ENCODE results near the gene MINDY4B. TPM values are rescaled to one million over a fixed set of nuclear protein-coding genes. Genes with fewer than 3 reads are reported as not detected.
"Not testable (repeated sequence)": the region's sequence is repeated elsewhere in the genome, so short reads cannot be mapped to it uniquely, and the experiment has no call there.

The MINDY4B gene
- total and polyA plus RNA-seq, 2 donors = not detected

DNA sequence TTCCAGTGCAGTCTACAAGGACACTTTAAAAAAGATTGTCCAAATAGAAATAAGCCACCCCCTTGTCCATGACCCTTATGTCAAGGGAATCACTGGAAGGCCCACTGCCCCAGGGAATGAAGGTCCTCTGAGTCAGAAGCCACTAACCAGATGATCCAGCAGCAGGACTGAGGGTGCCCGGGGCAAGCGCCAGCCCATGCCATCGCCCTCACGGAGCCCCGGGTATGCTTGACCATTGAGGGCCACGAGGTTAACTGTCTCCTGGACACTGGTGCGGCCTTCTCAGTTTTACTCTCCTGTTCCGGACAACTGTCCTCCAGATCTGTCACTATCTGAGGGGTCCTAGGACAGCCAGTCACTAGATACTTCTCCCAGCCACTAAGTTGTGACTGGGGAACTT lies 47.3 kb downstream of the MINDY4B start:
- WGBS = 92% methylated on average over 8 of the region's 8 CpGs
- not testable (repeated sequence) for DNase-seq (ENCODE audit: extremely low spot score); H3K4me3 ChIP-seq (ENCODE audit: low read depth, low read length); H3K27ac ChIP-seq (ENCODE audit: low read depth); H3K4me1 ChIP-seq (ENCODE audit: insufficient read depth); H3K36me3 ChIP-seq (ENCODE audit: insufficient read depth)

DNA sequence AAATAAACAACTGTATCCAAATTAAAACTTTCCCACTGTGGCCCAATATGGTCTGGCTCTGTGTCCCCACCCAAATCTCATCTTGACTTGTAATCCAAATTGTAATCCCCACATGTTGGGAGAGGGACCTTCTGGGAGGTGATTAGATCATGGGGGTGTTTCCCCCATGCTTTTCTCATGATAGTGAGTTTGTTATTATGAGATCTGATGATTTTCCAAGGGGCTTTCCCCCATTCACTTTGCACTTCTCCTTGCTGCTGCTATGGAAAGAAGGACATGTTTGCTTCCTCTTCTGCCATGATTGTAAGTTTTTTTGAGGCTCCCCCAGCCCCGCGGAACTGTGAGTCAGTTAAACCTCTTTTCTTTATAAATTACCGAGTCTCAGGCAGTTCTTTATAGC lies 55.0 kb downstream of the MINDY4B start:
- H3K36me3 ChIP-seq (ENCODE audit: insufficient read depth) = no peaks in the 10 kb centered on the region
- no peak for DNase-seq (ENCODE audit: extremely low spot score)
- no peak overlapping the region for H3K4me3 ChIP-seq (ENCODE audit: low read depth, low read length)
- 96% methylated on average over 3 of the region's 3 CpGs for WGBS
- H3K27ac ChIP-seq (ENCODE audit: low read depth) = no peak overlapping the region
- no peaks in the 10 kb centered on the region for H3K4me1 ChIP-seq (ENCODE audit: insufficient read depth)

- WGBS = 65% methylated on average over 1 of the region's 1 CpG
- no peak overlapping the region for H3K27ac ChIP-seq (ENCODE audit: low read depth)
- no peak for DNase-seq (ENCODE audit: extremely low spot score)
- no peaks in the 10 kb centered on the region for H3K4me1 ChIP-seq (ENCODE audit: insufficient read depth)
- H3K4me3 ChIP-seq (ENCODE audit: low read depth, low read length) = no peak overlapping the region
- H3K36me3 ChIP-seq (ENCODE audit: insufficient read depth) = no peaks in the 10 kb centered on the region
Measured at GRCh38 chr3:150848864-150849263, 56.4 kb downstream of the MINDY4B start.

DNA sequence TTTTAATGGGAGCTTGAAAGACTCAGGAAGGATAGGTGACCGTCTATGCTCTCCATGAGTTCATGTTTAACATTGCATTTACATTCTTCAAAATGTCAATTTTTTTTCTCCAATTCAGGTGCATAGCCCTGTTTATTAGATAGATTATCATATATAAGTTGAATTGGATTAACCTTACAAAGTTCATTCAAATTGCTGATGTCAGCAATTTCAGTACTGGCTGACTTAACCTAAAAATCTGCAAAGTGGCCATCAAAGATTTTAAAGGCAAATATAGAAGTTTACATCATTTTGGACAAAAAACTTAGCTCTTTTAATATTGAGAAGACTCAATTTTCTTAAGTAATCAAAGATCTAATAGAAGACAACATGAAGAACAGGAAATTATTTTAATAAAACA lies 57.8 kb downstream of the MINDY4B start:
- H3K27ac ChIP-seq (ENCODE audit: low read depth) = no peak overlapping the region
- H3K36me3 ChIP-seq (ENCODE audit: insufficient read depth) = no peaks in the 10 kb centered on the region
- DNase-seq (ENCODE audit: extremely low spot score) = no peak
- 91% methylated on average over 1 of the region's 1 CpG for WGBS
- H3K4me1 ChIP-seq (ENCODE audit: insufficient read depth) = no peaks in the 10 kb centered on the region
- no peak overlapping the region for H3K4me3 ChIP-seq (ENCODE audit: low read depth, low read length)

DNA sequence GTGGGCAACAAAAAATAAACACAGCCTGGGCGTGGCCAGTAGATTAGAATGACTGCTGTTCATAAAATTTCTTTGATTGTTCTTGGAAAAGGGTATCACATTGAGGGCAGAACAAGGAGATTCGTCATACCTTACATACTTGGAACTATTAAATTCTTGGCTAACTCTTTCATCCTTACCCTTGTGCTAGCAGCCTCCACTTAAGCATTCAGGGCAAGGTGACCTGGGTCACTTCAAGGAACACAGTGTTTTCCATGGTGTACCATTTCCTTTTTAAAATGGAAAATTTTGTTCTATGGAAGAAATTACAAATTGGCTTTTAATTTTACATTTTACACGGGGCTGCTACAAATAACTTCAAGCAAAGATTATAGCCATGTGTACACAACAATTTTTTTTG lies 60.8 kb downstream of the MINDY4B start:
- no peak for DNase-seq (ENCODE audit: extremely low spot score)
- WGBS = 43% methylated on average over 3 of the region's 3 CpGs
- no peak overlapping the region for H3K27ac ChIP-seq (ENCODE audit: low read depth)
- H3K4me1 ChIP-seq (ENCODE audit: insufficient read depth) = no peaks in the 10 kb centered on the region
- H3K4me3 ChIP-seq (ENCODE audit: low read depth, low read length) = no peak overlapping the region
- no peaks in the 10 kb centered on the region for H3K36me3 ChIP-seq (ENCODE audit: insufficient read depth)

- no peak overlapping the region for H3K27ac ChIP-seq (ENCODE audit: low read depth)
- no peaks in the 10 kb centered on the region for H3K4me1 ChIP-seq (ENCODE audit: insufficient read depth)
- no peak for DNase-seq (ENCODE audit: extremely low spot score)
- no peak overlapping the region for H3K4me3 ChIP-seq (ENCODE audit: low read depth, low read length)
- whole genome bisulfite sequencing = 79% methylated on average over 2 of the region's 2 CpGs
- no peaks in the 10 kb centered on the region for H3K36me3 ChIP-seq (ENCODE audit: insufficient read depth)
Measured at GRCh38 chr3:150843241-150843640, 62.0 kb downstream of the MINDY4B start.

- Histone ChIP-seq H3K4me1 (ENCODE audit: insufficient read depth) (no peaks in the 10 kb centered on the region), H3K27ac (ENCODE audit: low read depth) (no peak overlapping the region), H3K4me3 (ENCODE audit: low read depth, low read length) (no peak overlapping the region), H3K36me3 (ENCODE audit: insufficient read depth) (no peaks in the 10 kb centered on the region)
- 80% methylated on average over 4 of the region's 4 CpGs for WGBS
- DNase-seq (ENCODE audit: extremely low spot score) = no peak
Measured at GRCh38 chr3:150840802-150841515, 64.3 kb downstream of the MINDY4B start.

DNA sequence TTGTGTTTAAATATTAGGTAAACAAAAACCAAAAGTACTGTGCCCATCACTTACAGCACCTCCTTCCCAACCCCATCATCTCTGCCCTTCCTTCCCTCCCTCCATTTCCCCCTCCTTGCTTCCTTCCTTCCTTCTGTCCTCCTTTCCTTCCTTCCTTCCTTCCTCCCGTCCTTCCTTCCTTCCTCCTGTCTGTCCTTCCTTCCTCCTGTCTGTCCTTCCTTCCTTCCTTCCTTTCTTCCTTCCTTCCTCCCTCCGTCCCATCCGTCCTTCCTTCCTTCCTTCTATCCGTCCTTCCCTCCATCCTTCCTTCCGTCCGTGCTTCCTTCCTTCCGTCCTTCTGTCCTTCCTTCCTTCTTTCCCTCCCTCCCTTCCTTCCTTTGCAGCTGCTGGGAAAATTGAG lies 74.5 kb downstream of the MINDY4B start:
- no peak for DNase-seq (ENCODE audit: extremely low spot score)
- Histone ChIP-seq H3K36me3 (ENCODE audit: insufficient read depth) (no peaks in the 10 kb centered on the region), H3K4me1 (ENCODE audit: insufficient read depth) (no peaks in the 10 kb centered on the region), H3K27ac (ENCODE audit: low read depth) (no peak overlapping the region), H3K4me3 (ENCODE audit: low read depth, low read length) (no peak overlapping the region)
- 83% methylated on average over 7 of the region's 7 CpGs for WGBS

- H3K27ac ChIP-seq (ENCODE audit: low read depth) = no peak overlapping the region
- 81% methylated on average over 6 of the region's 6 CpGs for WGBS
- H3K4me1 ChIP-seq (ENCODE audit: insufficient read depth) = no peaks in the 10 kb centered on the region
- no peak for DNase-seq (ENCODE audit: extremely low spot score)
- H3K36me3 ChIP-seq (ENCODE audit: insufficient read depth) = no peaks in the 10 kb centered on the region
- no peak overlapping the region for H3K4me3 ChIP-seq (ENCODE audit: low read depth, low read length)
Measured at GRCh38 chr3:150830094-150830681, 75.1 kb downstream of the MINDY4B start.

DNA sequence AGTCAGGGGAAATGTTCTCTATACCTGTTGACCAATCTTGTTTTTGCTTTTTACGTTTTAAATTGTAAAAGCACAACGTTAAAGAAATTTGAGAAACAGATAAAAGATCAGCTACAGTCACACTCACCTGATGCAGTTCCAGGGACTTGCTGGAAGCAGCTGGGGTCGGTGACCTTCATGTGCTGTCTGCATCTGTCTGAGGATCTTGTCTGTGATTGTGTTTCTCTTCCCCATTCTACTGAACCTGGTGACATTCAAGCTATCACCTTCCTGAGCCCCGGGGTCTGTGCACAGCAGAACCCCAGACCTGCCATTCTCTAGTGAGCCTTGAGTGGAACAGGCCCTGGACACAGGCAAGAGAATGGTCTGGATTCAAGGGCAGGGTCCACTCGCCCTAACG lies 75.8 kb downstream of the MINDY4B start:
- H3K27ac ChIP-seq (ENCODE audit: low read depth) = no peak overlapping the region
- no peak for DNase-seq (ENCODE audit: extremely low spot score)
- 86% methylated on average over 6 of the region's 6 CpGs for WGBS
- H3K4me1 ChIP-seq (ENCODE audit: insufficient read depth) = no peaks in the 10 kb centered on the region
- H3K4me3 ChIP-seq (ENCODE audit: low read depth, low read length) = no peak overlapping the region
- H3K36me3 ChIP-seq (ENCODE audit: insufficient read depth) = no peaks in the 10 kb centered on the region

GRCh38 chr3:150828997-150829396 lies 76.2 kb downstream of the MINDY4B start:
- 74% methylated on average over 2 of the region's 2 CpGs for WGBS
- Histone ChIP-seq H3K4me3 (ENCODE audit: low read depth, low read length) (no peak overlapping the region), H3K4me1 (ENCODE audit: insufficient read depth) (no peaks in the 10 kb centered on the region), H3K27ac (ENCODE audit: low read depth) (no peak overlapping the region), H3K36me3 (ENCODE audit: insufficient read depth) (no peaks in the 10 kb centered on the region)
- no peak for DNase-seq (ENCODE audit: extremely low spot score)

- H3K4me1 ChIP-seq (ENCODE audit: insufficient read depth) = no peaks in the 10 kb centered on the region
- DNase-seq (ENCODE audit: extremely low spot score) = no peak
- 84% methylated on average over 1 of the region's 1 CpG for WGBS
- no peak overlapping the region for H3K27ac ChIP-seq (ENCODE audit: low read depth)
- no peak overlapping the region for H3K4me3 ChIP-seq (ENCODE audit: low read depth, low read length)
- H3K36me3 ChIP-seq (ENCODE audit: insufficient read depth) = no peaks in the 10 kb centered on the region
Measured at GRCh38 chr3:150828261-150828660, 77.0 kb downstream of the MINDY4B start.

- WGBS = 72% methylated on average over 12 of the region's 12 CpGs
- no peak for DNase-seq (ENCODE audit: extremely low spot score)
- Histone ChIP-seq H3K27ac (ENCODE audit: low read depth) (no peak overlapping the region), H3K36me3 (ENCODE audit: insufficient read depth) (no peaks in the 10 kb centered on the region), H3K4me3 (ENCODE audit: low read depth, low read length) (no peak overlapping the region), H3K4me1 (ENCODE audit: insufficient read depth) (no peaks in the 10 kb centered on the region)
Measured at GRCh38 chr3:150826466-150827282, 78.6 kb downstream of the MINDY4B start.

GRCh38 chr3:150825916-150826377 lies 79.3 kb downstream of the MINDY4B start:
- Histone ChIP-seq H3K4me1 (ENCODE audit: insufficient read depth) (no peaks in the 10 kb centered on the region), H3K27ac (ENCODE audit: low read depth) (no peak overlapping the region), H3K36me3 (ENCODE audit: insufficient read depth) (no peaks in the 10 kb centered on the region), H3K4me3 (ENCODE audit: low read depth, low read length) (no peak overlapping the region)
- WGBS = 49% methylated on average over 7 of the region's 7 CpGs
- no peak for DNase-seq (ENCODE audit: extremely low spot score)

Data from urinary bladder (tissue), 4 donors.